GM21526 (cell line): ENCODE results near the gene MOB3B.
"Not testable (repeated sequence)": the region's sequence is repeated elsewhere in the genome, so short reads cannot be mapped to it uniquely, and the experiment has no call there.

Experiments
- ATAC-seq: cut with Tn5 transposase; IDR thresholded peaks from one replicate; pipeline ENCODE4 v1.9.1; 2021; ENCODE audit warnings: moderate library complexity; ENCODE audit not compliant: unreplicated experiment, low FRiP score

MOB3B gene

GRCh38 chr9:27483576-27483975 lies 46.0 kb downstream of the MOB3B start:
- ATAC-seq = no peak

- ATAC-seq = no peak
Observed at GRCh38 chr9:27482709-27483108, 46.9 kb downstream of the MOB3B start.

- ATAC-seq = no peak
Observed at GRCh38 chr9:27478322-27478721, 51.3 kb downstream of the MOB3B start.

GRCh38 chr9:27476870-27477515 lies 52.6 kb downstream of the MOB3B start:
- ATAC-seq = no peak

- no peak for ATAC-seq
Observed at GRCh38 chr9:27475057-27475595, 54.5 kb downstream of the MOB3B start.

- no peak for ATAC-seq
Observed at GRCh38 chr9:27474305-27474704, 55.3 kb downstream of the MOB3B start.

GRCh38 chr9:27473111-27473529 lies 56.5 kb downstream of the MOB3B start:
- no peak for ATAC-seq

GRCh38 chr9:27472195-27472594 lies 57.4 kb downstream of the MOB3B start:
- ATAC-seq = no peak

- ATAC-seq = no peak
Observed at GRCh38 chr9:27471789-27472188, 57.8 kb downstream of the MOB3B start.

GRCh38 chr9:27471366-27471765 lies 58.2 kb downstream of the MOB3B start:
- no peak for ATAC-seq

GRCh38 chr9:27470291-27470856 lies 59.2 kb downstream of the MOB3B start:
- ATAC-seq = no peak

GRCh38 chr9:27469550-27469949 lies 60.1 kb downstream of the MOB3B start:
- no peak for ATAC-seq

- no peak for ATAC-seq
Observed at GRCh38 chr9:27468462-27469110, 61.0 kb downstream of the MOB3B start.

- ATAC-seq = no peak
Observed at GRCh38 chr9:27468000-27468399, 61.6 kb downstream of the MOB3B start.

- no peak for ATAC-seq
Observed at GRCh38 chr9:27467486-27467885, 62.1 kb downstream of the MOB3B start.

- not testable (repeated sequence) for ATAC-seq
Observed at GRCh38 chr9:27466516-27466915, 63.1 kb downstream of the MOB3B start.

- not testable (repeated sequence) for ATAC-seq
Observed at GRCh38 chr9:27464950-27465349, 64.7 kb downstream of the MOB3B start.

GRCh38 chr9:27462846-27463245 lies 66.8 kb downstream of the MOB3B start:
- no peak for ATAC-seq

GRCh38 chr9:27462434-27462833 lies 67.2 kb downstream of the MOB3B start:
- no peak for ATAC-seq

- ATAC-seq = peak; percentile 86
Observed at GRCh38 chr9:27460226-27461023, 69.2 kb downstream of the MOB3B start.

- no peak for ATAC-seq
Observed at GRCh38 chr9:27457445-27457844, 72.2 kb downstream of the MOB3B start.
